Left ventricle myocardium superior (tissue), 1 donor: ENCODE data around the gene TBC1D3B. TPM values are rescaled to one million over a fixed set of nuclear protein-coding genes. Genes with fewer than 3 reads are reported as not detected.
"Not testable (repeated sequence)": the region's sequence is repeated elsewhere in the genome, so short reads cannot be mapped to it uniquely, and the experiment has no call there.

Source experiments
- ATAC-seq: fragments of 200-7000 bp; cut with Tn5 transposase; one replicate; pipeline ENCODE4 v1.9.1; 2020; ENCODE audit warnings: mild to moderate bottlenecking, moderate library complexity
- DNase-seq: peaks from one replicate; pipeline ENCODE4 v3.0.0-alpha.2; 2020
- intact Hi-C: fragments of 100-400 bp; cut with micrococcal nuclease; formaldehyde crosslinking; loops from one replicate; pipeline ENCODE4 v1.11.0; 2022
- total RNA-seq: library from RNA; stranded (reverse); fragmentation: NEBNext Ultra II Directional; extraction: Animal tissue kit (Norgen Biotek cat#: 25700); gene quantifications from one replicate; pipeline ENCODE4 v1.2.1, GENCODE V29; 2021
- donor health status: DM: no; HTN: yes; CAD: no; lungs with severe emphysema.

Gene TBC1D3B
- total RNA-seq, 1 donor from 2014 or later, result 2.8 TPM

GRCh38 chr17:36204724-36205500 lies 28.5 kb upstream of the TBC1D3B start:
- intact Hi-C loops, result no loop called here
- ATAC-seq, result no peak
- DNase-seq, result no peak

- no peak for DNase-seq
- ATAC-seq, result no peak
- intact Hi-C loops, result no loop called here
These were observed 26.9 kb upstream of the TBC1D3B start for GRCh38 chr17:36203335-36203734.

GRCh38 chr17:36201506-36201905 lies 25.1 kb upstream of the TBC1D3B start:
- ATAC-seq, intact Hi-C loops, DNase-seq: not testable (repeated sequence)

- intact Hi-C loops, DNase-seq, ATAC-seq: not testable (repeated sequence)
These were observed 24.7 kb upstream of the TBC1D3B start for GRCh38 chr17:36201102-36201501.

- DNase-seq (no peak), ATAC-seq (peak; percentile 28)
- intact Hi-C loops, result no loop called here
These were observed 22.5 kb upstream of the TBC1D3B start for GRCh38 chr17:36198831-36199465.

- intact Hi-C loops, result no loop called here
These were observed 20.9 kb upstream of the TBC1D3B start for GRCh38 chr17:36197387-36197703.

GRCh38 chr17:36196131-36196486 lies 19.7 kb upstream of the TBC1D3B start:
- no peak for DNase-seq
- intact Hi-C loops, result no loop called here
- ATAC-seq, result no peak

More at GRCh38 chr17:36197387-36197703, 20.9 kb upstream of the TBC1D3B start:
- no peak for DNase-seq
- ATAC-seq, result no peak

- intact Hi-C loops, result no loop called here
These were observed 19.1 kb upstream of the TBC1D3B start for GRCh38 chr17:36195434-36196130.

GRCh38 chr17:36194832-36195433 lies 18.5 kb upstream of the TBC1D3B start:
- DNase-seq, ATAC-seq, intact Hi-C loops: not testable (repeated sequence)

More at GRCh38 chr17:36195434-36196130, 19.1 kb upstream of the TBC1D3B start:
- no peak for DNase-seq
- ATAC-seq, result no peak

- DNase-seq, ATAC-seq, intact Hi-C loops: not testable (repeated sequence)
These were observed 17.9 kb upstream of the TBC1D3B start for GRCh38 chr17:36194147-36194831.

GRCh38 chr17:36193216-36193775 lies 16.9 kb upstream of the TBC1D3B start:
- no peak for DNase-seq
- intact Hi-C loops, result no loop called here
- no peak for ATAC-seq

GRCh38 chr17:36190549-36191330 lies 14.3 kb upstream of the TBC1D3B start:
- intact Hi-C loops, ATAC-seq, DNase-seq: not testable (repeated sequence)

GRCh38 chr17:36189993-36190392 lies 13.6 kb upstream of the TBC1D3B start:
- intact Hi-C loops, DNase-seq, ATAC-seq: not testable (repeated sequence)

- intact Hi-C loops, result no loop called here
- DNase-seq (no peak), ATAC-seq (peak; percentile 81)
These were observed 12.5 kb upstream of the TBC1D3B start for GRCh38 chr17:36188891-36189306.

- ATAC-seq, intact Hi-C loops: not testable (repeated sequence)
These were observed 11.7 kb upstream of the TBC1D3B start for GRCh38 chr17:36187943-36188665.

GRCh38 chr17:36186810-36187763 lies 10.7 kb upstream of the TBC1D3B start:
- ATAC-seq, DNase-seq, intact Hi-C loops: not testable (repeated sequence)

More at GRCh38 chr17:36187943-36188665, 11.7 kb upstream of the TBC1D3B start:
- not testable (repeated sequence) for DNase-seq
